ENCODE results near the gene ADCY1.

ADCY1 gene

DNA sequence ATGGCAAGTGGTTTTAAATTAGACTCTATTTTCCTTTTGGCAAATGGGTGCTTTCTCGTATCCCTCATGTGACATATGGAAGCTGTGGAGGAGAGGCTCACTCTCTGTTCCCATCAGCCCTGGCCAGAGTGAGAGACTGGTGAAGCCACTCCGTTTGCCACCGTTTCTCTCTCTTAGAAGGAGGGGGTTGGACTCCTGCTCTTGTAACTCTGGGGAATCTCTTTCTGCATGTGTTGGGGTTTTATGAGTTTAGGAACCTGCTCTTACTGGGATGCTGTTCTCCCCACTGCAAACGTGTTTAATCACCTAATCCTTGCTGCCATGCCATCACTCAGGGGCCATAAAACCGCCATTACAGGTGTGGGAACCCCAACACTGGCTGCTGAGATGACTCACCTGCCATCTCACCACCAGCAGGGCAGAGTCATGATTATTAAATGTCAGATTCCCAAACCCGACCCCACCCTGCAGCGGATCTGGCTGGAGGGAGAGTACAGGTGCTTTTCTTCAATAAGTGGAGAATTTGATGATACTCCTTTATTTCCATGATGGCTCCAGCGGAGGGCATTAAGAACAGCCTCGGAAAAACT lies 103.2 kb downstream of the ADCY1 start:
- DNase-seq (ENCODE audit: low read depth), result no peak

DNA sequence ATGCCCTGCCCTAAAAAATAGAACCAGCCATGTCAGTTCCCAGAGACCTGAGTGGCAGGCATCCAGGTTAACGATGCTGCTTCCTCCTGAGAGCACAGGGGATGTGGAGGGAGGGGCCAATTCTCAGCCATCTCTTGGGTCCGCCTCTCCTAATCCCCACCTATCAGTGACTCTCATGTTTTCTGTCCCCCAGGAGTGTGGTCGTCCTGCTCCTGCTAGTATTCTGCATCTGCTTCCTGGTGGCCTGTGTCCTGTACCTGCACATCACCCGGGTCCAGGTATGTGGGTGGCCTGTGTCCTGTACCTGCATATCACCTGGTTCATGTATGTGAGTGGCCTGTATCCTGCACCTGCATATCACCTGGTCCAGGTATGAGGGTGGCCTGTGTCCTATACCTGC lies 105.3 kb downstream of the ADCY1 start:
- no peak for DNase-seq (ENCODE audit: low read depth)

DNA sequence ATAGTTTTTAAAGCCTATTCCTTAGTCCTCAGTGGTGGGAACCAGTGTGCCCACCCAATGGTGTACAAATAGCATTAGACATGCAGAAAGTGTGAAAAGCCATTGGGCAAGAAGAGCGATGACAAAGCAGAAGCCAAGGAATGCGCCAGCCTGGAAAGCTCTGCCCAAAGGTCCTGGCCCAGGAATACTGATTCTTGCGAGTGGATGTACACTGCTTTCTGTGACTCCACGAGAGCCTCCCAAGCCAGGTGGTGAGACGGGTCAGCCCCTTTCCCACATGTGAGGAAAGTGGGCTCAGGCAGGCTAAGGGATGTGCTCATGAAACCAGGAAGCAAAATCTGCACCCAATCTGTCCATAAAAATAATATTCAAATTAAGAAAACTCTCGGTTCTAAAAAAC lies 106.6 kb downstream of the ADCY1 start:
- DNase-seq (ENCODE audit: low read depth), result no peak

DNA sequence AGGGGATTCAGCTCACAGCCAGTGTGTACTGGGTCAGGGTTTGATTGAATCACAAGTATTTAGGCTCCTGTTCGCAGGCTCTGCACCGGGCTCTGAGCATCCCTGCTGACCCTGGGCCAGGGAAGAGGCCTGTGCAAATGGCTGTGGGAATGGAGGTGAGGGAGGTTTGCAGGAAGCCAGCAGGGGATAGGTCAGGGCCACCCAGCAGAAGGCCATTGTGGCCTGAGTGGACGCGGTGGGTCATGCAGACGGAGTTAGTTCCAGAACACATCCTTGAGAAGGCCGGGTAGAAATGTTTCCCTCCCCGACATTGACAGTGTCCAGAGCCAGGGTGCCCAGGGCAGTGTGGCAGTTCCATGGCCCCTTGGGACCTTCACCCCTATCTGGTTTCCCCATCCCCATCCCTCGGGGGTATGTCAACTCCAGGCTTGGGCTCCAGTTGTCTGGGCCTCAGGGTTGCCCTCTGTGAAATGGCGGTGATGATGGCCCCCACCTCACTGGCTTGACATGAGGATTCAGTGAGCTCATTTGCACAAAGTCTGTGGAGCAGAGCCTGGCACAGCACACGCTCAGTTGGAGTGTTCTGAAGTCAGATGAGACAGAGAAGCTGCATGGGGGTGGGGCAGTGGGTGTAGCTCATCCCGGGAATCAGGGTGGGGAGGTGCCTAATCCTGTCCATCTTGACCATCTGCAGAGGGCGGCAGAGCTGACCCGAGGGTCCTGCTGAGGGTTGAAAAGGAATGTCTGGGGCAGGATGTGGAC lies 107.6 kb downstream of the ADCY1 start:
- no peak for DNase-seq (ENCODE audit: low read depth)

DNA sequence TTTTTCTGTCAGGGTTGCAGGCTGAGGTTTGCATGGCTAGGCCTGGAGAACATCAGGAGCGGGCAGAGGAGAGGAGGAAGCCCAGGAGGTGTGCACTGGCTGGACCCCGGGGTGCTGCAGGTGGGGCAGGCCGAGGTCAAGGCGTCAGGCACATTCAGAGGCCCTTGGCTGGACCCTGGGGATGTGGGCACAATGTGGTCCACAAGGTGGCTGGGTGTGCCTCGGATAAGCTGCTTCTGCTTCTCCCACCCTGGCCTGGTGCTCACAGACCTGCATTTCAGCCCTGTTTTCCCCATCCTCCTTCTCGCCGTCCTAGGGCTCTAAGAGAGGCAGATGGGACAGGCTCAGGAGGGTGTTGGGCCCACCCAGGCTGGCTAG lies 108.2 kb downstream of the ADCY1 start:
- DNase-seq (ENCODE audit: low read depth), result no peak

DNA sequence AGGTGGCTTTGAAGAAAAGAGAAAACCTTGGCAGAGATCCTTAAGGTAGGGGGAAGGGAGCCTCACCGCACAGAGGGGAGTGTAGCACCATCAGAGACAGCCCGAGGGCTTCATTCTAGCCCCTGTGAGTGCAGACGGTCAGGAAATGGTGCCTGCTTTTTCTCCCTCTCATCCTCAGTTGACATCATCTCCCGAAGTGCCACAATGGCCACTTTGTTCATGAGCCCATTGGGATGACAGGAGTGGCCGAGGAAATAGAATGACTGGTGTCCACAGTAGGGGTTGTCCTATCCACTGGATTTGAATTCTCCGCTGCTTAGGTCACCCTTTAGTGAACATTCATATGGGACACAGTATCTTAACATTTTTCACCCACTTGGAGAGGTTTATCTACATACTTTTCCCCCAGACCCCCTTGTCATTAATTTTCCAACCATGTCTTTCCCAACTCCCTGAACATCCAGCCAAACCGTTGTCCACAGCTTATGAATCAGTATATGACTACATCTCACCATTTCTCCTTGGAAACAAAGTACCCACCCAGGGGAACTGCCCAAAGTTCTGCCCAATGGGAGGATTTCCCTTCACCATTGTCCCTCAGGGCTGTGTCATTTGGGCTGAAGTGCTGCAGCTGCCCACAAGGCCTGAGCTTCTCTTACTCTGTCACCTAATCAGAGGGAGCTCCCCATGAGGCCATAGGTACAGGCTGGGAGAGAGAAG lies 108.8 kb downstream of the ADCY1 start:
- DNase-seq (ENCODE audit: low read depth), result no peak

DNA sequence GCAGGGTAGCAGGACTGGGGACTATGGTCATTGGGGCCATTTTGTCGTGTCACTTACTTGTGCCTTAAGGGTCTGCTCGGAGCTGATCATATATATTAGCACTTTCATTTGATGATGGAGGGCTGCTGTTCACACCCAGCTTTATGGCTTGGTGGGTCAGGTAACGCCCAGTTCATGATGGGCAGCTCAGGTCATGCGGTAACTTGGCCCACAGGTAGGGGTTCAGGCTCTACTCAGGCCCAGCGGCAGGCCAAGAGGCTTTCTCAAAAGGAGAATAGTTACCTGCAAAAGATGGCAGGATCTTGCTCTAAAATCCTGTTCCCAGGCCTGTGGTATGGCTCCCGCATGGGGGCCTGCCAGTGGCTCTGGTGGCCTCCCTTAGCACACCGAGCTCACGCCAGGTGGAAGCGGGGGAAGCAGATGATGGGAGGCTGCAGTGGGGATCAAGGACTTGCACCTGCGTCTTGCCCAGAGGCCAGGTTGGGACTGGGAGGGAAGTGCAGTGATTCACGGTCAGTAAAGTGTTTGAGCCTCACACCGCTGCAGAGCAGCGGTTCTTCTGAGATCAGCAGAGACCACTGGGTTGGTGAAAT lies 109.5 kb downstream of the ADCY1 start:
- DNase-seq (ENCODE audit: low read depth), result no peak

DNA sequence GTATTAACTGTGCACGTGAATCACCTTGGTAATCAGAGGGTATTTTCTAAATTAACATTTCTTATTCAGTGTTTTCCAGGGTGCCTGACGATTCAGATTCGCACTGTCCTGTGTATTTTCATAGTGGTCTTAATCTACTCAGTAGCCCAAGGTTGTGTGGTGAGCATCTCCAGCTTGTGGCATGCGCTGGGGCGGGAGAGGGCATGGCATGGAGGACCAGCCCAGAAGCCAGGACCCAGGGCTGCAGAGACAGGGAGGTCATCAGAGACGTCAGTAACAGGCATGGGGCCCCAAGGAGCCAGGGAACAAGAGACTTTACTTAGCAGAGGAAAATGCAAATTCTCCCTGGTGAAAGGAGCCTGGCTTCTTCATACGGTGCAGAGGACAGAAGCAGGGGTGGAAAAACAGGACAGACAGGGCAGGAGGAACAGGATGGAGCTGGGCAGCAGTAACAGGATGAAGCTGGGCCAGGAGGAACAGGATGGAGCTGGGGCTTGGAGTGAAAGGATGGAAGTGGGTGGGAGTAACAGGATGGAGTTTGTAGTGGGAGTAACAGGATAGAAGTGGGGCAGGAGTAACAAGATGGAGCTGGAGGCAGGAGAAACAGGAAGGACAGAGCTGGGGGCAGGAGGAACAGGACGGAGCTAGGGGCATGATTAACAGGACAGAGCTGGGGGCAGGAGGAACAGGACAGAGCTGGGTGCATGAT lies 110.9 kb downstream of the ADCY1 start:
- DNase-seq (ENCODE audit: low read depth), result no peak

DNA sequence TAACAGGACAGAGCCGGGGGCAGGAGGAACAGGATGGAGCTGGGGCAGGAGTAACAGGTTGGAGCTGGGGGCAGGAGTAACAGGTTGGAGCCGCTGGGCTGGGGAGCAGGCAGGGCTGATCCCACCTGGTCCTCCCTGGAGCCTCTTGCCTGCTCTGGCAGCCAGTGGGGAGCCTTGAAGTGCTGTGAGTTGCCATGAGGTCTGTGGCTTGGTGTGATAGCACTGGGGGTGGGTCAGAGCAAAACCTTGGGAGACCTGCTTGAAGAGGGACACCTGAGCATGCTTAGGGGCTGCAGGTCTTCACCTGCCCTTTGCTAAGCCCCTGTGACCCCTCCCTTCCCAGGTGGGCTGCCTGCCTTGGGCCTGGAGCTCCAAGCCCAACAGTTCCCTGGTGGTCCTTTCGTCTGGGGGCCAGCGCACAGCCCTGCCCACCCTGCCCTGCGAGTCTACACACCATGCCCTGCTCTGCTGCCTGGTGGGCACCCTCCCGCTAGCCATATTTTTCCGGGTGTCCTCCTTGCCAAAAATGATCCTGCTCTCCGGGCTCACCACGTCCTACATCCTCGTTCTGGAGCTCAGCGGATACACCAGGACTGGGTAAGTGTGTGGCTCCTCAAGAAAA lies 111.6 kb downstream of the ADCY1 start:
- no peak for DNase-seq (ENCODE audit: low read depth)

DNA sequence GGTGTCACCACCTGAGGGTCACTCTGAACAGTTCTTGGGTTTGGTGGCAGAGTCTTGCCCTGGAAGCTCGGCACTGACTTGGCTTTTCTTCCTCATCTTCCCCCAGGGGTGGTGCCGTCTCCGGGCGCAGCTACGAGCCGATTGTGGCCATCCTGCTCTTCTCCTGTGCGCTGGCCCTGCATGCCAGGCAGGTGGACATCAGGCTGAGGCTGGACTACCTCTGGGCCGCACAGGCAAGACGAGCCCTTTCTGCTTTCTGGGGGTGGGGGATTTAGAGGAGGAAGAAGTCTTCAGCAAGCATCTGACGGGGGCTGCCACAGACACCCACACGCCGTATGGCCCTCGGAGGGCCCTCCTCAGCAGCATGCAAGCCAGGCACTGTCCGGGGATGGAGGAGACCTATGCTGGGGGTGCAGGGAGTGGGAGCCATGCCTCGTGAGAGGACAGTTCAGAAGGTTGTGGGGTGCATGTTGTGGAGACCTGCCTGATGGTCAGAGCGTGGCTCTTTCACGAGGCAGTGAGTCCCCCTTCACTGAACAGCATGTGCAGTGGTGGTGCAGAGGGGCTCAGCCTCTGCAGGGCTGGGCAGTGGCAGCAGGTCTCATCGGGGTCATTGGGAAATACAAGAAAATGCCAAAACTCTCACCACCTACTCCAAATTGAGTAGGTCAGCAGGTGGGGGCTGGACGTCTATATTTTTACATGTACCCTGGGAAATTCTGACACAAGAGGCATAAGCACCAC lies 112.4 kb downstream of the ADCY1 start:
- DNase-seq (ENCODE audit: low read depth), result no peak

DNA sequence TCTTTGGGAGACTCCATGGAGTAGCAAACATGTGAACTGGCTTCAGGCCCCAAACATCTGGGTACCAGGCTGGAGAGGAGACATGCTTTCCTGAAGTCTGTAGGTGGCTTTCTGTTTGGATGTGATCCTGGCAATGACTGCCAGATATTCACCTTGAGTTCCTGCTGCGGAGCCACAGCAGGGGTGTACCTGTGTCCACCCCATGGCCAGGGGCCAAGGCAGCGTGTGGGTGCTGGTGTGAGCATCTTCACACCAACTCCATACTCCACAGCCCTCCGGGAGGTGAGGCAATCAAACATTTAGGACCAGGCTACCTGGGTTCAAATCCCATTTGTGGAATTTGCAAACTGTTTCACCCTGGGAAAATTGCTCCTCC lies 113.0 kb downstream of the ADCY1 start:
- DNase-seq (ENCODE audit: low read depth), result no peak

DNA sequence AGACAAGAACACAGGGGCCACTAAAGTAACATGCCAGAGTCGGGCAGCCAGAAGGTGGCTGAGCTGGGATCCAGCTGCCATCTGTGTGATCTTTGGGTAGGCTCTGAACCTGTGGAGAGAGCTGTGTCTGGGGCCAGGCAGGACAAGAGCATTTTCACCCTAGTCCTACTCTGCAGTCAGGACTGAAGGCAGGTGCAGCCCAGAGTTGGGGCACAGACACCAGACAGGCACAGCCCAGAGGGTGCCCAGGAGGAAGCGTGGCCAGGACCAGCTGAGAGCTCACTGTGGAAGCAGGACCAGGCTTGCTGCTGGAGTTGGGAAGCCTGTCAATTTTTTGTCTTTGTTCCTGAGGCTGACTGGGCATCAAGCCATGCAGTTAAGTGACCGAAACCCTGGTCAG lies 113.6 kb downstream of the ADCY1 start:
- no peak for DNase-seq (ENCODE audit: low read depth)

DNA sequence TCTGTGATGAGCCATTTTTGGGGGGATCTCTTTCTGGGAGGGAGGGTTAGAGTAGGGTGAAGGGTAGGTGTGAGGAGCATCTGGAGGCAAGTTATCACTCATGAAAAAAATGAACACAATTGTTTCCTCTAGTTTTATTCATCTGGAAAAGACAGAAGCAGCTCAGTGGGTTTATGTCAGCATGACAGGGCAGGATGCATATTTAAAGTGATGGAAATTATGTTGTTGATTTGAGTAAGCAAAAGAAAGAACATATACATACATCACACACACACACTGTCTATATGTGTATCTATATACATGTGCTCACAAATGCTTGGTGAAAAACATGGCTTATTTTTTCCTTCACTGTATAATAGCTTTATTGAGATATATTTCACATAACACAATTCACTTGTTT lies 114.2 kb downstream of the ADCY1 start:
- DNase-seq (ENCODE audit: low read depth), result no peak

DNA sequence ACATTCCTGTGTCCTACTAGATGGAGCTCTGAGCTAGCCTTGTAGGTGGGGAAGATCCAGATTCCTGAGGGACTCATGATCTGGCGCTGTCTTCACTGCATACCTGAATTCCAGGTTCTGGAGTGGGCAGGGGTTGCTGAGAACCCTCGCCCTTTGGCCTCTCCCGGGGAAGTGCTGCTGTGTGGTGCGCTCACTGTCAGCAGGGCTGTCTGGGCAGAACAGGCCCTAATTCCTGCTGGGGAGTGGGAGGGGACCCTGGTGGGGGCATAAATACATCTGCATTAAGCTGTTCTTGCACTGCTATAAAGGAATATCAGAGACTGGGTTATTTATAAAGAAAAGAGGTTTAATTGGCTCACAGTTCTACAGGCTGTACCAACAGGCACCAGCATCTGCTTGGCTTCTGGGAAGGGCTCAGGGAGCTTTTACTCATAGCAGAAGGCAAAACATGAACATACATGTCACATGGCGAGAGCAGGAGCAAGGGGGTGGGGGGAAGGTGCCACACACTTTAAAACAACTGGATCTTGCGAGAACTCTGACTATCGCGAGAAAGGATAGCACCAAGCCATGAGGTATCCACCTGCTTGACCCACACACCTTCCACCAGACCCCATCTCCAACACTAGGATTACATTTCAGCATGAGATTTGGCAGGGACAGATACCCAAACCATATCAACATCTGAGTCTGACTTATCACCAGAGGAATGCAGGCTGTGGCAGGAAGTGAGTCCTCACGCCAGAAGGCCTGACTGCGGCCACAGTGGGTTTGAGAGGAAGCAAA lies 115.0 kb downstream of the ADCY1 start:
- DNase-seq (ENCODE audit: low read depth), result peak; percentile 89

DNA sequence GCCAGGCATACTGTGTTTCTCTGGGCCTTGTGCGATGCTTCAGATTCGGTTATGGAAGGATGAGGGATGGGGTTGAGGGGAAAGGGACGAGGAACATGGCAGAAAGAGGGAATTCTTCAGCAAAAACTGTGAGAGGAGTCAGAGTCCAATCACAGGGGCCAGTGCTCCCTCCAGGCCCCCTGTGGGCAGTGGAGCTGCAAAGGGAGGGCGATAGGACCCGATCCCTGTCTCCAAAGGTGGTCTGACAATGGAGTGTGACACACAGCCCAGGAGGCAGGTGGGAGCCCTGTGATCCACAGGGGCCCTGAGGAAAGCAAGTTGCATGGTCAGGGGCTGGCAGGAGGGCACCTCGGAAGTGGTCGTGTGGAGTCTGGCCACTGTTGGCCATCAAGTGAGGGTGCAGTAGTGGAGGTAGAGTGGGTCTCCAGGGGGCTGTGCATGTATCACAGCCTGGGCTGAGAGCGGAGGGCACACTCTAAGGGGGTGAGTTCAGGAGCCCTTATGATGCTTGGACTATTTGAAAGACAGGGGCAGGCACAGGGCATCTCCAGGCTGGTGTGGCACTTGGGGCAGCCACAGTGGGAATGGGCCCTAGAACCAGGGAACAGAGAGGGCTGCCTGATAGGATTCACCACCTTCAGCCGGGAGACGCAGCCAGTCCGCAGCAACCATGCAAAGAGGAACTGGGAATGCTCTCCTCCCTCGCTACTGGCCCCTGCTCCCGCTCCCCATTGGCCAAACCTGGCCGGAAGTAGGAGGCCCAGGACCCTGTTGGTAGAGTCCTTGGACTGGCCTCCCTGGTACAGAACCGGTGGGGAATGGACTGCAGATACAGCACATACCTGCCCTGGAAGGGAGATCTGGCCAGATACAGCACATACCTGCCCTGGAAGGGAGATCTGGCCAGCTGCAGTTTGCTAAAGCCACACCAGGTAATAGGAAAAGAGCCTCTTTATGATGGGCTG lies 115.9 kb downstream of the ADCY1 start:
- no peak for DNase-seq (ENCODE audit: low read depth)

DNA sequence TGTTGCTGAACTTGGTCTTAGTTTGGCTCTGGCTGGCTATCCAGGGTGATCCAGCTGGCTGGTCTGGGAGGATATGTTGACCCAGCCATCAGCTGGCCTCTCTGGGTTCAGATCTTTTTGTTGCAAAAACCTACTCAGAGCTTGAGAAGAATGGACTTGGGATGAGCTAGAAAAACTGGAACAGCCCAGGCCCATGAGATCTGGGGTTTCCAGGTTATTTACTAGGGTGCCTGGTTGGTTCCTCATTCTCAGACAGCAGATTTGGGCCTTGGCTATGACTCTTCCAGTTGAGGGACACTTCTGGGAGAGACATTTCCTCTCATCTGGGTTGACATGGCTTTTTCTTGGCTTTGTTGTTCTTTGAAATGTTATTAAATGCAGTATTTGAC lies 116.6 kb downstream of the ADCY1 start:
- no peak for DNase-seq (ENCODE audit: low read depth)

DNA sequence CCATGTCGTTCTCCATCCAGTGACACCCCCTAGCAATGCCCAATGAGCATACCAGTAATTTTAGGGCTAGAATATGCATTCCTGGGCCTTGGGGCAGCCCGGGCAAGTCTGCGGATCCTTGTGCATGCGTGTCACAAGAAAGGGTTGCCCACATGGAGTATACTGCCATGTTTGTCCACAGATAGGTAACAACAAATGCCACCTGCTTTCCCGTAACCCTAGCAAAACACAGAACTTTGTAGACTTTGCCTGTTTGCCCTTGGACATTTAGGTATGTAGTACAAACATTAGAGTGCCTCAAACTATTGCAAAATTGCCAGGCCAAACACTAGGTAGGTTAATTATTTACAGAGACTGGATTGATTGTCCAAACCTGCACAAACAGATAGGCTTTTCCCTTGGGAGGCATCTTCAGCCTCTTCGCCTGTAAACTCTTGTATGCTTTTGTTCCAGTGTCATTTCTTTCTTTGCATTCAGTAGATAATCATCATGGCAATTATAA lies 117.0 kb downstream of the ADCY1 start:
- no peak for DNase-seq (ENCODE audit: low read depth)

DNA sequence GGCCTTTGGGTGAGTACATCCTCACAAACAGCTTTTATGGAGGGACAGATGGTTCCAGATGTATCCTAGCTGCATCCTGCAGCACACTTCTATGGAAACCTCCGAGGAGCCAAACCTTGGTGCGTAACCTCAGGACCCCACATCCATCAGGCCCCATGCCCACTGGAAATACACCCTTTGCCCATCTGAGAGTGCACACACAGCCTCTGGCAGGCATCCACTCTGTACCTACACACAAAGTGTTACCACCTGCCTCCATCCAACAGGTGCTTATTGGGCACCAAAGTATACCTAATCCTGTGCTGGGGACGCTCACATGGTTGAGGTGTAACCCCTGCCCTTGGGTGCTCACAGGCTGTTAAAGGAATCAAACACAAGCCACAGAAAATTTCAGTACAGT lies 117.9 kb downstream of the ADCY1 start:
- no peak for DNase-seq (ENCODE audit: low read depth)

All from iris pigment epithelial cell (primary cell).